NCI-H2107 (cell line): ENCODE data around the gene SPOCD1.
"Not testable (repeated sequence)": the region's sequence is repeated elsewhere in the genome, so short reads cannot be mapped to it uniquely, and the experiment has no call there.

Experiments used
- DNase-seq: peaks from one replicate; lab custom pipeline; 2025; lab: John Stamatoyannopoulos, UW

Gene SPOCD1

DNA sequence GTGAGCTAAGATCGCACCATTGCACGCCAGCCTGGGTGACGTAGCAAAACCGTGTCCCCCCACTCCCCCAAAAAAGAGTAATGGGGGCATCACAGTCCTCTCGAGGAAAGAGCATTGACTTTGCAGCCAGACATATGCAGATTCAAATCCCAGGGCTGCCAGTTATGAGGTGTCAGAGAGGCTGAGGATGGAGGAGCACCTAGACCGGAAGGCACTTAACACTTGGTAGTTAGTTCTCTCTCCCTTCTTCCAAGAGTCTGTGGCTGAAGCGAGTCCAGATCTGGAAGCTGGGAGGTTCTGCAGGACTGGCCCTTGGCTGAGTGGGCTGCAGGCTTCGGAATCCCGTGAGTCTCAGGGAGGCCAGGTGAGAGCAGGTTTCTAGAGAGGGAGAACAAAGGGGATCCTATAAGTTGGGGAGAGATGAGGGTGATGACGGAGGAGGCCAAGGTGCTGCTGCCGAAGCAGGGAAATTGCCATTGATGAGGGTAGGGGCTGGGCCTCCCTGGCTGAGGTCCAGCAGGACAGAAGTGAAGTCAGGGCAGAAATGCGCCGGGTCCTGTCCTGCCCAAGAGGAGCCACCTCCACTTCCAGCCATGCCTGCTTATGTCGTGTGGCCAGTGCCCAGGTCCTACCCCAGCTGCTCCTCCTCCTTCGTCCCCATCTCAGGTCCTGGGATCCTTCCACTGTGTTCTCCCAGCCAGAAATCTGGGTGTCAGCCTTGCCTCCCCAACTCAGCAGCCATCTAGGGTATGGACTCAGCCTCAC is 13.3 kb upstream of the SPOCD1 start:
- no peak for DNase-seq

DNA sequence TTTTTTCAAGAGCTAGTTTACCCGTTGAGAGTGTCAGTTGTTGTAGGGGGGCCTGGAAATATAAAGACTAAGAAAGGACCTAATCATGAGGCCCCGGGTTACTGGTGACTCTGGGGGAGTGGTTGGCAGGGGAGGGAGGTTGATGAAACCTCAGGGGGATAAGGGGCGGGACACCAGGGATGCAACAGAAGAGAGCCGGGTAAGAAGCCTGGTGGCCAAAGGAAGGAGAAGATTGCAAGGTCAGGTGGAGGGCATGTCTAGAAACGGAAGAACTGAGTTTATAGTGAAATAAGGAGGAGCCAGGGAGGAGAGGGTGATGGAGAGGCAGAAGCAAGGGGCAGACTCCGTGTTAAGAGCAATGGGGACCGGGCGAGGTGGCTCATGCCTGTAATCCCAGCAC is 12.5 kb upstream of the SPOCD1 start:
- no peak for DNase-seq

DNA sequence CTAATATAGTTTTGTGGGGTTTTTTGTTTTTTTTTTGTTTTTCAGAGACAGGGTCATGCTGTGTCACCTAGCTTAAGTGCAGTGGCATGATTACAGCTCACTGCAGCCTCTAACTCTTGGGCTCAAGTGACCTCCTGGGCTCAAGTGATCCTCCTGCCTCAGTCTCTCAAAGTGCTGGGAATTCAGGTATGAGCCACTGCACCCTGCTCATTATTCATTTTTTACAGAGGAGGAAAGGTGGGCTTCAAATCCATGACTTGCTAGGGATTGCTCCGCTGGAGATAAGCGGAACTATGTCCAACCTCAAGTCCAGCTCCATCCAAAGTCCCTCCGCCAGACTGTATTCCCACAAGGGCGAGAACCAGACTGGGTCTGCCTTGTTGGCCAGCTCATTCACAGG is 8.0 kb upstream of the SPOCD1 start:
- DNase-seq = no peak

DNA sequence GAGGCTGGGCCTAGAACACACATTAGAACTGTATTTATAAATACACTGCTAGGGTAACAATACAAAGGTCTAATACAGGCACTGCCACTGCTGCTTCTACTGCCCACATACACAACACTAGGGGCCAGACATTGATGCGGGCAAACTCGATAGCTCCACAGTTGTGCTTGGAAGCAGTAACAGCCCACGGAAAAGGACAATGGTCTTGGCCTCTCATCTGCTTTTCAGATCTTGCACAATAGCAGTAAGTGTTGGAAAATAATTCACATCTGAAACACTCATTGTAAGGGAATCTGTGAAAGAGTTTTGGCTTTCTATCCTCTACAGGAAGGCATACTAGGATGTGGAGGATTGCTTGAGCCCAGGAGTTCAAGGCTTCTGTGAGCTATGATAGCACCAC is 6.9 kb upstream of the SPOCD1 start:
- DNase-seq = no peak

DNA sequence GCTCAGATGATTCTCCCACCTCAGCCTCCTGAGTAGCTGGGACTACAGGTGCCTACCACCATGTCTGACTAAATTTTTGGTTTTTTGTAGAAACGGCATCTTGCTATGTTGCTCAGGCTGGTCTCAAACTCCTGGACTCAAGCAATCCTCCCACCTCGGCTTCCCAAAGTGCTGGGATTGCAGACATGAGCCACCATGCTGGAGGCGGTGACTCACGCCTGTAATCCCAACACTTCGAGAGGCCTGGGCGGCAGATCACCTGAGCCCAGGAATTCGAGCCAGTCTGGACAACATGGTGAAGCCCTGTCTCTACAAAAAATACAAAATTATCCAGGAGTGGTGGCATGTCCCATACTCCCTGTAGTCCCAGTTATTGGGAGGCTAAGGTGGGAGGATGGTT is 4.4 kb upstream of the SPOCD1 start:
- not testable (repeated sequence) for DNase-seq

DNA sequence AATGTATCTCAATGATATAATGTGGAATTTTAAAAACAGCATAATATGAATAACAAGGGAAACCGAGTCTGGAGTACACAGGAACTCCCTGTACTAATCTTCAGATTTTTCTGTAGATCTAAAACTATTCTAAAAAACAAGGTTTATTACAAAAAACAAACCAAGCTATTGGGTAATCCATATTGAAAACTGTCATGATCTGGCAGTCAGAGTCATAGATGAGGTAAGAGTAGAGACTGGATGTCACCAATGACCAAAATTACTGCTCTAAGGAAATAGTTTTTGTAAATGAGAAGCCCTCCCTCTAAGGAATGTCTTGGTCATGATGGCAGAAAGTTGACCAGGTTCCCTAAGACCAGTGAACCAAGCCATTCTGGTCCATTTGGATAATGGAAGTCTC is 2.4 kb upstream of the SPOCD1 start:
- no peak for DNase-seq

DNA sequence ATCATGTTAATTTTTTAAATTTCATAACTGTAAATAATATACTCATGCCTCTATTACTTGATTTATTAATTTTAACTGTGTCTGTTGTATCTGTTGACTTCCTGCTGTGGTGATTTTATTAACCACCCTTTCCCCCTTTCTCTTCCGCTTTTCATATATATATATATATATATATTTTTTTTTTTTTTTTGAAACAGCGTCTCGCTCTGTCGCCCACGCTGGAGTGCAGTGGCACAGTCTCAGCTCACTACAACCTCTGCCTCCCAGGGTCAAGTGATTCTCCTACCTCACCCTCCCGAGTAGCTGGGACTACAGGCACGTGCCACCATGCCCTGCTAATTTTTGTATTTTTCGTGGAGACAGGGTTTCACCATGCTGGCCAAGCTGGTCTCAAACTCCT is 1.1 kb upstream of the SPOCD1 start:
- not testable (repeated sequence) for DNase-seq

DNA sequence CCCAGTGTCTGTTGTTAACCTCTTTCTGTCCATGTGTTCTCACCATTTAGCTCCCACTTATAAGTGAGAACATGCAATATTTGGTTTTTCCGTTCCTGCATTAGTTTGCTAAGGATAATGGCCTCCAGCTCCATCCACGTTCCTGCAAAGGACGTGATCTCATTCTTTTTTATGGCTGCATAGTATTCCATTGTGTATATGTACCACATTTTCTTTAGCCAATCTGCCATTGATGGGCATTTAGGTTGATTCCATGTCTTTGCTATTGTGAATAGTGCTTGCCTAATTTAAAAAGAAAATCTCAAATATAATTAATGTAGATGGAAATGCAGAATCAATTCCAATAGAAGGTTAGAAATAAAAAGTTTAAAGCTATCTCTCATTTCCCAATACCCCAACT is 679 bp upstream of the SPOCD1 start:
- DNase-seq = not testable (repeated sequence)

DNA sequence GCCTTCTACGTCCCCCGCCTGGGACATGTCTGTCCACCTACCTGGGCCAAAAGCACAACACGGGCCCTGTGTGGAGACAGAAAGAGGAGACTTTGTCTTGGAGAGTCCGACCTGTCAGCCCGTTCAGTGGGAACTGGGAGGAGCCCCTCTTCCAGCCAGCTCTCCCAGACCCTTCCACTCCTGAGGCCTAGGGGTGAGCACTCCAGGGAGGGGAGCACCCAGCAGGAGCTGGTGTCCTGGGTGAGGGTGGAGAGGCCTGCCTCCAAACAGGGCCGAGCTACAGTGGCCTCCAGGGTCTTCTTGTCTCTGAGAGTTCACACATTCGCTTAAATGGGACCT is 546 bp downstream of the SPOCD1 start:
- DNase-seq = no peak

DNA sequence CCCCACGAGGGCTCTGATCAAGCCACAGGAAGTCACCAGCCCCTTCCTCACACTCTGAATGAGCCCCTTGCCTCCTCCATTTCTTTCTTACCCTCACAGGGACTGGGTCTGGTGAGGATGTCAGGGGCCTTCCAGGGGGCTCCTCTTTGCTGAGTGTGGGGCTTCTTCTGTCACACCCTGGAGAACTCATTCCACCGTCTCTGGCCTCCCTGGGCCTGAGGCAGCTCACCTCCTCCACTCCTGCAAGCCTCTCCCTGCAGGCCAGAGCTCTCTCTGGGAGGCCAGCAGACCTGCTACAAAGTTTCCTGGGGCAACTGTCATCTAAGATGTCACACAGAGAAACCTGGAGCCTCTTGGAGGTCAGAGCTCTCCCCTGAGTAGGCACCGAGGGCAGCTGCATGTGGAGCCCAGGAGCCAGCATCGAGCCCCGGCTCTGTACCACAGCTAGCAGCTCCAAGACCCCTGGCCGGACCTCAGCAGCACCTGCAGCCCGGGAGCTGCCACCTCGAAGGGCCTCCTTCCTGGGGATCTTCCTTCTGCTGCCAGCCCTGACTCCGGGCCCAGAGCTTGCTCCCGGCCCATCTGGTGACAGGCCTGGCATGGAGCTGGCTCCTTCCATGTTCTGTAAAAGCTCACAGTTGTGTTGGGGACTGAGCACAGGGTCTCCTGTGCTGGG is 1.1 kb downstream of the SPOCD1 start:
- DNase-seq = no peak

DNA sequence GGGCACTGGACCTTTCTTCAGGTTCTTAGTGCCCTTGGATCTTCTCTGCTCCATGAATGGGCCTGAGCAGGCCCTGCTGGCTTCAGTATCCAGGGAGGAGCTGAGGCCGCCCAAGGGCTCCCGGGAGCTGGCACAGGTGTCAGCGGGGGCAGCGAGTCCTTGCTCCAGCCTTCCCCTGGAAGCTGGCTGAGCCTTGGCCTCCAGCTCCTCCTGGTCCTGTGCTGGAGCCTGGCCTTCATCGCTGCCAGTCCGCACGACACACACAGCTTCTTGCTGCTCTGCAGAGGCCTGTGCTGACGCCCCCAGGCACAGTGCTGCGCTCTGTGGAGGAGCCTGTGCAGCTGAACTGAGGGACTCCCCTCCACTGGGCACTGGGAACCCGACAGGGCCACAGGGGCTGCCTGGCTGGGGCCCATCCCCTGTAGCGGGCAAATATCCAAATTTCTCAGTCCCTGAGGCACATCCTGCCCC is 1.7 kb downstream of the SPOCD1 start:
- DNase-seq = no peak

DNA sequence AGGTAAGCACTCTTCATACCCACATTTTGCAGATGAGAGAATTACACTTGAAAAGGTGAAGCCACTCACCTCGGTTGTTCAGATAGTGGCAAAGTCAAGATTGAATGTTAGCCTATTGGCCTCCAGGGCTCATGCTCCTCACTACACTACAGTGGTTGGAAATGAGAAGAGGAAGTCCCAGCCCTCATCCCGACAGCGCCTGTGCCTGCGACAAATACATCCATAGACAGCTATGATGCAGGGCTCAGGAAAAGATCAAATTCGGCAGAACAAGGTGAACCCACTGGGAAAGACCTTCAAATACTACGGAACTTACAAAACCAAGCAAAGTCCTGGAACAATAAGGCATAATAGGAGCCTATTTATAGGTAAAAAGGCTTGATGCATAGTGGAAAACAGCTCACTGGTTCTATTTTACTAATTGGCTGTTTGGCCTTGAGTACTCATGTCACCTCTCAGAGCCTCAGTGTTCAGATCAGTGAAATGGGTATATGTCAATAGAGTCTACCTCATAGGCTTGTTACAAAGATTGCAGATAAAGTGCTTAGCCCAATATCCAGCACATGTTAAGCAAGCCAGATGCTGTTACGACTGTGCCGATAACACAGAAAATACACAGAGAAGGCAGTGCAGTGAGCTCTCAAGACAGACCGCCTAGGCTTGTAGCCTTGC is 3.5 kb downstream of the SPOCD1 start:
- no peak for DNase-seq

DNA sequence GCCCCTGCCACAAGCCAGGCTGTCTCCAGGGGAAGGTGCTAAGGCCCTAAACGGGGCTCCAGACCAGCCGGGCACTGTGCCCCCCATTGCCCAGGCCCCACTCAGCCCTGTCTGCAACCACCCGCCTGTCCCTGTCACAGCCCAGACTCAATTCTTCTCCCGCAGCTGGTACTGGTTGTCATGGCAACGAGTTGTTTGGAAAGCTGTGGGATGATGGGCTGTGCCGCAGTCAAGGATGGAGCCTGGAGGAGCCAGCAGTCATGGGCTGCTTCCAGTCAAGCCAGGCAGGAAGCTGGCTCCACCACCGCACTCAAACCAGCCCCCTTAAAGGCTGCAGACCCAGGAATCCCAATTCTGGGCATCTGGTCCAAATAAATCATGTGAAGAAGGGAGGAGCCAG is 4.2 kb downstream of the SPOCD1 start:
- DNase-seq = peak; percentile 39

DNA sequence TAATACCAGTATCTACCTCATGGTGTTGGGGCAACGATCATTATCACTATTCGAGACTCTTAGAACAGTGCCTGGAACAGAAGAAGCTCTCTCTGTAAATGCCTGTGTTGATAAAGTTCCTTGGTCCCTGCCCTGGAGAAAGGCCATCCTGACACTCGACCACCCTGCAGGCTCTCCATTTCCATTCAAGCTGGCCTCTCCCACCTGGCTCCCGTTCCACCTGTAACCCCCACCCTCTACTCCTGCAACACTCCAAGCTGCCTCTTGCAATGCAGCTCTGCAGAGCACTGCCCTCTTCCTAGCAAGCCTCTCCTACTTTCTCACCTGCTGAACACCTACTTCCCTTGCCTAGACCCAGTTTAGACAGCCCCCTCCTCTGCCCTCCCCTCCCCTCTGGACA is 6.1 kb downstream of the SPOCD1 start:
- no peak for DNase-seq

DNA sequence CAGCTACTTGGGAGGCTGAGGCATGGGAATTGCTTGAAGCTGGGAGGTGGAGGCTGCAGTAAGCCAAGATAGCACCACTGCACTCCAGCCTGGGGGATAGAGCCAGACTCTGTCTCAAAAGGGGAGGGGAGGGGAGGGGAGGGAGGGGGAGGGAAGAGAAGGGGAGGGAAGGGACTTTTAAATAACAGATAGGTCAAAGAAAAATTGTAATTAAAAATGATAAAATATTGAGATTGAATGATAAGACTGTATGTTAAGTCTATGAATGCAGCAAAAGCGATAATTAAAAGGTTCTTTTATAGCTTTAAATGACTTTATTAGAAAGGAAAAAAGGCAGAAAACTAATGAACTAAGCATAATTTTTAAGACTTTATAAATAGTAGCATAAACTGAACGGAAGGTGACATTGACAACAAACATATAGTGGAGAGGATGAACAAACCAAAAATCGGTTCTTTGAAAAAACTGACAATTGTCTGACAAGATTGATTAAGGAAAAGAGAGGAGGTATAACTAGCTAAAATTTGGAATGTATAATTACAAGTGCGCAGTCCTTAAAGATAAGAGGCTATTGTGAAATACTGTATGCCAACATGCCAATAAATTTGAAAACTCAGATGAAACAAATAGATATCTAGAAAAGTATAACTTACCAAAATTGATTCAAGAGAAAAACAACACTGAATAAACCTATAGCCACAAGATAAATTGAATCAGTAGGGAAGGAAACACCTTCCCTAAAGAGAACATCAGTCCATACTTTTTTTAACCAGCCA is 8.4 kb downstream of the SPOCD1 start:
- no peak for DNase-seq

DNA sequence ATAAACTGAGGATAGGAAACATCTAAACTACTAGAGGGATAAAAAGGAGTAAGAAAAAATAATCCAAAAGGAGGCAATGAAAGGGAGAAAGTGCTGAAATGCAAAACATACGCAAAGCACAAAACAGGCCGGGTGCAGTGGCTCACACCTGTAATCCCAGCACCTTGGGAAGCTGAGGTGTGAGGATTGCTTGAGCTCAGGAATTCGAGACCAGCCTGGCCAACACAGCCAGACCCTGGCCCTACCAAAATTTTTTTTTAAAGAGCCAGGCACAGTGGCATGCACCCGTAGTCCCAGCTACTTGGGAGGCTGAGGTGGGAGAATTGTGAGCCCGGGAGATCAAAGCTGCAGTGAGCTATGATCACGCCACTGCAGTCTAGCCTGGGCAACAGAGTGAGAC is 10.5 kb downstream of the SPOCD1 start:
- DNase-seq = no peak

DNA sequence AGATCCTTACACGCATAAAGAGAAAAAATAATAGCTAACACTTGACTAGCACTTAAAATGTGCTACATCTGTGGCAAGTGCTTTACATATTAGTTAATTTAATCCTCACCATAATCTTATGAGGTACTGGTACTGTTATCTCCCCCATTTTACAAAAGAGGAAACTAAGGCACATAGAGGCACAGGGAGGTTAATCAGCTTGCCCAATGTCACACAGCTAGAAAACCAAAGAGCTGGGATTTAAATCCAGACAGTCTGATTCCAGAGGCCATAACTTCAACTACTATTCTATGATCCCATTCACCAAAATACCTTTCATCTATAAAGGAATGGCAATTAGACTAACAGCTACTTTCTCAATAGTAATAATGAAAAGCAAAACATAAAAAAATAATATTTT is 11.7 kb downstream of the SPOCD1 start:
- DNase-seq = no peak

DNA sequence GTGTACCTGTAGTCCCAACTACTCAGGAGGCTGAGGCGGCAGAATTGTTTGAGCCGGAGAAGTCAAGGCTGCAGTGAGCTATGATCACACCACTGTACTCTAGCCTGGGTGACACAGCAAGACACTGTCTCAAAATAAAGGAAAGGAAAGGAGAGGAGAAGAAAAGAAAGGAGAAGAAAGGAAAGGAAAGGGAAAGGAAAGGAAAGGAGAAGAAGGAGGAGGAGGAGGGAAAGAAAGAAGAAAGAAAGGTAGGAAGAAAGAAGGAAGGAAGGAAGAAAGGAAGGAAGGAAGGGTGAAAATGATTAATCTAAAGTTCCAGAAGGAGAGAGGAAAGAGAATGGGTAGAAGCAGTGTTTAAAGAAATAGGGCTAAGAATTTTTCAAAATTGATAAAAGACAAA is 12.2 kb downstream of the SPOCD1 start:
- DNase-seq = no peak

DNA sequence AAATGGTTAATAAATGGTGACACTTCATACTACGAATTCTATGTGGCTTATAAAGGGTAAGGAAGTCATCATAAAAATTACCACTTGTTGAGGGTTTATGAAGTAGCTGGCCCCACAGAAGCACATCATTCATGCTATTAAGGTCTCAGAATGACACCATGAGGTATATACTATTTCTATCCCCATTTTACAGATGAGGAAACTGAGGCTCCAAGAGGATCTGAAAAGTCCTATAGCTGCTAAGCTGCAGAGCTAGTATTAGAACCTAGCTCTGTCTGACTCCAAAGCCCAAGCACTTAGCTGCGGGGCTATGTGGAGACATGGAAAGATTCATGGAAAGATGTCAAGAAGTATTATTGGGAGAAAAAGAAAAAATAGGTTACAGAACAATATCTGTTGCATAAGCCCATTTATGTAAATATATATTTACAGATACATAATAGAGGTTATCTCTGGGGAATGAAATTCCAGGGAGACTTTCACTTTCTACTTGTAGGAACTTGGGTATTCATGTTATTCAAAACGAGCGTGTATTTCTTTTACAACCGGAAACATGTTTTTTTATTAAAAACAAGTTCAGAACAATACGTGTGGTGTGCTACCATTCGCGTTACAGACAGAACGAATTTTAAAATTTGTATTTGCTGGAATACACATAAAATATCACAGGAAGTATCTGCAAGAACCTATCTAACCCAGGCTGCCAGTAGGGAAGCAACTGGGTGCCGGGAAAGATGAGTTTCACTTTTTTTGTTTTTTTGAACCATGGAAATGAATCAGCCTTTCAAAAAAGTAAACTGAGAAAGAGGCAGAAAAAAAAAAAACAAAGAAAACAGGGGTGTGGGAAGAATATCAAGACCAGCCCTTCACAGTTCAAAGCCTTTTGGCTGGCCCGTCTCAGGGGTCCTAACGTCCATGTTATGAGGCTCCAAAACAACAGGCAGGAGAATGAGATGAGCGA is 13.4 kb downstream of the SPOCD1 start:
- no peak for DNase-seq

DNA sequence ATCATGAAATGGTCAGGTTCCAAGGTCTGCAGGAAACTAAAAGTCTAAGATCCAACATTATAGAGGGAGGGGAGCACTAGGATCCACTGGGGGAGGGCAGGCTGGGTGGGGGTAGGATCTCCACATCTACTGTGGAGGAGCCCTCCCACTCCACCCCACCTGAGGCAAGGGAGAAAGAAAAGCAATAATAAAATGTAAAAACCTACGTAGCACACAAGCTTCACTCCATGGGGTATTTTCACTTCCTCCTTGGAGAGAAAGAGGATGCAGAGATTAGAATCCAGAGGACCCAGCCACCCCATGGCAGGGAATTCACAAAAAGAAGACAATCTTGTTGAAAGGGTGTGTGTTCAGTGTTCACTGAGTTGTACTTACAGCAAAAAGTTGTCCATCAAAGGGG is 14.4 kb downstream of the SPOCD1 start:
- no peak for DNase-seq

DNA sequence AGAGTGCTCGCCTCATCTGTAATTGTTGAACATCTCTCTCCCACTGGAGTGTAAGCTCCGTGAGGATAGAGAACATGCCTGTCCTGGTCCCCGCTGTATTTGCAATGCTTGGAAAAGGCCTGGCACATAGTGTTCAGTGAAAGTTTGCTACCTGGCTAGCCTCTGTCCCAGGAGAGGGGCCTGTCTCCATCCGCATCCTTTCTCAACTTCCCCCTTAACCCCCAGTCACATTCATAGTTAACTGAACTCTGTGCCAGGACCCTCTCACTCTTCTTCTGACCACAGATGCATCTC is 15.2 kb downstream of the SPOCD1 start:
- DNase-seq = no peak
